ENCODE results near the gene ELOA. TPM values are rescaled to one million over a fixed set of nuclear protein-coding genes. Genes with fewer than 3 reads are reported as not detected.

The ELOA gene
- total and polyA plus RNA-seq, 9 of the 15 experiments (the other 6 are each of a cell fraction or from before 2014, with no cell fraction given), result 31.9 to 98.6 (median 61.3) TPM

DNA sequence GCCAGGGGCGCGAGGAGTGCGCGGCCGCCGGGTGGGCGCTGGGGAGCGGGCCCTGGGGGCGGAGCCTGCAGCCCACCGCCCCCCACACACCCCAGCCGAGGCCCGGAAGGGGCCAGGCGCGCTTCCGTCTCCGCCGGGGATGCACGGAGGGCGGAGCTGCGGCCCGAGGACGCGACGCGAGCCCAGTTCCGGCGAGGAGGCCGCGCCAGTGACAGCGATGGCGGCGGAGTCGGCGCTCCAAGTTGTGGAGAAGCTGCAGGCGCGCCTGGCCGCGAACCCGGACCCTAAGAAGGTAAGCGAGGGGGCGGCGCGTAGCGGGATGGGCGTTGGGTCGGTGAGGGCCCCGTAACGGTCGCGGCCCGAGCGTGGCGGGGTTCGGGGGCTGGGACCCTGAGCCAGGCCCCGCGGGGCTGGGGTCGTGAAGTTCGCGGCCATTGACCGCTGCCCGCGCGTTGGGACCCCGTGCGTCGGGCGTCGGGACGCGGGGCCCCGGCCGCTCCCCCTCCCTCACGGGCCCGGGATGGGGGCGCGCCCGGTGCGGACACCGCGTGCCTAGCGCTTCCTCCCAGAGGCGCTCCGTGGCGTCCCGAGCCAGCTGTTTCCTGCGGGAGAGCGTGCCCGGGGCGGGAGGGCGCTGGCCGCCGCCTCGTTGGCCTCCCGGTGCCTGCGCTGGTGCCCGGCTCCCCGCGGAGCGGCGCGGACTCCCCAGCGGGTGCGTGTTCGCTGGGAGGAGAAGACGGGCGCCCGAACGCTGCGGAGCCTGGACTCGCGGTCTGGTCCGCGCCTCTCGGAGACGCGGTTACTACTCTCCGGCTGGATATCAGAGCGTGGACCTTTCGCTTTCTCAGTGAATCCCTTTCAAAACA lies at the start of gene ELOA (continued):
- TF ChIP-seq, protein P1, sequence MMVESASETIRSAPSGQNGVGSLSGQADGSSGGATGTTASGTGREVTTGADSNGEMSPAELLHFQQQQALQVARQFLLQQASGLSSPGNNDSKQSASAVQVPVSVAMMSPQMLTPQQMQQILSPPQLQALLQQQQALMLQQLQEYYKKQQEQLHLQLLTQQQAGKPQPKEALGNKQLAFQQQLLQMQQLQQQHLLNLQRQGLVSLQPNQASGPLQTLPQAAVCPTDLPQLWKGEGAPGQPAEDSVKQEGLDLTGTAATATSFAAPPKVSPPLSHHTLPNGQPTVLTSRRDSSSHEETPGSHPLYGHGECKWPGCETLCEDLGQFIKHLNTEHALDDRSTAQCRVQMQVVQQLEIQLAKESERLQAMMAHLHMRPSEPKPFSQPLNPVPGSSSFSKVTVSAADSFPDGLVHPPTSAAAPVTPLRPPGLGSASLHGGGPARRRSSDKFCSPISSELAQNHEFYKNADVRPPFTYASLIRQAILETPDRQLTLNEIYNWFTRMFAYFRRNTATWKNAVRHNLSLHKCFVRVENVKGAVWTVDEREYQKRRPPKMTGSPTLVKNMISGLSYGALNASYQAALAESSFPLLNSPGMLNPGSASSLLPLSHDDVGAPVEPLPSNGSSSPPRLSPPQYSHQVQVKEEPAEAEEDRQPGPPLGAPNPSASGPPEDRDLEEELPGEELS (CRISPR knock-in tag; IDR thresholded peaks at IDR 0.05; ENCODE audit: borderline replicate concordance), result peak; percentile 38; the same call in 1 of the 2 replicates
- TF ChIP-seq, protein P2, sequence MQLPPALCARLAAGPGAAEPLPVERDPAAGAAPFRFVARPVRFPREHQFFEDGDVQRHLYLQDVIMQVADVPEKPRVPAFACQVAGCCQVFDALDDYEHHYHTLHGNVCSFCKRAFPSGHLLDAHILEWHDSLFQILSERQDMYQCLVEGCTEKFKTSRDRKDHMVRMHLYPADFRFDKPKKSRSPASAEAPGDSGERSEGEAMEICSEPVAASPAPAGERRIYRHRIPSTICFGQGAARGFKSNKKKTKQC (CRISPR knock-in tag; IDR thresholded peaks at IDR 0.05), result peak; percentile 76
- TF ChIP-seq, protein P3, sequence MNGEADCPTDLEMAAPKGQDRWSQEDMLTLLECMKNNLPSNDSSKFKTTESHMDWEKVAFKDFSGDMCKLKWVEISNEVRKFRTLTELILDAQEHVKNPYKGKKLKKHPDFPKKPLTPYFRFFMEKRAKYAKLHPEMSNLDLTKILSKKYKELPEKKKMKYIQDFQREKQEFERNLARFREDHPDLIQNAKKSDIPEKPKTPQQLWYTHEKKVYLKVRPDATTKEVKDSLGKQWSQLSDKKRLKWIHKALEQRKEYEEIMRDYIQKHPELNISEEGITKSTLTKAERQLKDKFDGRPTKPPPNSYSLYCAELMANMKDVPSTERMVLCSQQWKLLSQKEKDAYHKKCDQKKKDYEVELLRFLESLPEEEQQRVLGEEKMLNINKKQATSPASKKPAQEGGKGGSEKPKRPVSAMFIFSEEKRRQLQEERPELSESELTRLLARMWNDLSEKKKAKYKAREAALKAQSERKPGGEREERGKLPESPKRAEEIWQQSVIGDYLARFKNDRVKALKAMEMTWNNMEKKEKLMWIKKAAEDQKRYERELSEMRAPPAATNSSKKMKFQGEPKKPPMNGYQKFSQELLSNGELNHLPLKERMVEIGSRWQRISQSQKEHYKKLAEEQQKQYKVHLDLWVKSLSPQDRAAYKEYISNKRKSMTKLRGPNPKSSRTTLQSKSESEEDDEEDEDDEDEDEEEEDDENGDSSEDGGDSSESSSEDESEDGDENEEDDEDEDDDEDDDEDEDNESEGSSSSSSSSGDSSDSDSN (IDR thresholded peaks at IDR 0.05; ENCODE audit: borderline replicate concordance in 1 of 2, low read depth in 2 of 2, low read length in 2 of 2), result peak; percentile 71 to 93
- TF ChIP-seq CXXC5 (CRISPR knock-in tag; IDR thresholded peaks at IDR 0.05), result peak; percentile 85
- TF ChIP-seq OTX1 (CRISPR knock-in tag; IDR thresholded peaks at IDR 0.05), result no peak
- TF ChIP-seq TEAD2 (tag; IDR thresholded peaks at IDR 0.05), result no peak
- TF ChIP-seq BCL6 (CRISPR knock-in tag; IDR thresholded peaks at IDR 0.05), result no peak
- peak; percentile 75; the same call in 1 of the 2 replicates for TF ChIP-seq KAT7 (CRISPR knock-in tag; IDR thresholded peaks at IDR 0.05; ENCODE audit: borderline replicate concordance)
- TF ChIP-seq, protein P4, sequence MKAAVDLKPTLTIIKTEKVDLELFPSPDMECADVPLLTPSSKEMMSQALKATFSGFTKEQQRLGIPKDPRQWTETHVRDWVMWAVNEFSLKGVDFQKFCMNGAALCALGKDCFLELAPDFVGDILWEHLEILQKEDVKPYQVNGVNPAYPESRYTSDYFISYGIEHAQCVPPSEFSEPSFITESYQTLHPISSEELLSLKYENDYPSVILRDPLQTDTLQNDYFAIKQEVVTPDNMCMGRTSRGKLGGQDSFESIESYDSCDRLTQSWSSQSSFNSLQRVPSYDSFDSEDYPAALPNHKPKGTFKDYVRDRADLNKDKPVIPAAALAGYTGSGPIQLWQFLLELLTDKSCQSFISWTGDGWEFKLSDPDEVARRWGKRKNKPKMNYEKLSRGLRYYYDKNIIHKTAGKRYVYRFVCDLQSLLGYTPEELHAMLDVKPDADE (conservative IDR thresholded peaks at IDR 0.05; ENCODE audit: control insufficient read depth, low read depth, low read length), result peak; percentile 88
- TF ChIP-seq PHB2 (IDR thresholded peaks at IDR 0.05; ENCODE audit: low read depth), result no peak
- peak in 1 of 2 experiments; percentile 22; a peak in 1 of 4 replicates for TF ChIP-seq ETV6 (IDR thresholded peaks at IDR 0.05; ENCODE audit: borderline replicate concordance in 1 of 2, low read depth in 2 of 2, low read length in 1 of 2)
- TF ChIP-seq ETV6 (CRISPR knock-in tag; IDR thresholded peaks at IDR 0.05; ENCODE audit: borderline replicate concordance), result peak; percentile 13; the same call in 1 of the 2 replicates
- TF ChIP-seq CREB1 (IDR thresholded peaks at IDR 0.05), result peak; percentile 27; the same call in 1 of the 2 replicates
- peak; percentile 26 for TF ChIP-seq CREB1 (CRISPR knock-in tag; IDR thresholded peaks at IDR 0.05)
- TF ChIP-seq, protein P5, sequence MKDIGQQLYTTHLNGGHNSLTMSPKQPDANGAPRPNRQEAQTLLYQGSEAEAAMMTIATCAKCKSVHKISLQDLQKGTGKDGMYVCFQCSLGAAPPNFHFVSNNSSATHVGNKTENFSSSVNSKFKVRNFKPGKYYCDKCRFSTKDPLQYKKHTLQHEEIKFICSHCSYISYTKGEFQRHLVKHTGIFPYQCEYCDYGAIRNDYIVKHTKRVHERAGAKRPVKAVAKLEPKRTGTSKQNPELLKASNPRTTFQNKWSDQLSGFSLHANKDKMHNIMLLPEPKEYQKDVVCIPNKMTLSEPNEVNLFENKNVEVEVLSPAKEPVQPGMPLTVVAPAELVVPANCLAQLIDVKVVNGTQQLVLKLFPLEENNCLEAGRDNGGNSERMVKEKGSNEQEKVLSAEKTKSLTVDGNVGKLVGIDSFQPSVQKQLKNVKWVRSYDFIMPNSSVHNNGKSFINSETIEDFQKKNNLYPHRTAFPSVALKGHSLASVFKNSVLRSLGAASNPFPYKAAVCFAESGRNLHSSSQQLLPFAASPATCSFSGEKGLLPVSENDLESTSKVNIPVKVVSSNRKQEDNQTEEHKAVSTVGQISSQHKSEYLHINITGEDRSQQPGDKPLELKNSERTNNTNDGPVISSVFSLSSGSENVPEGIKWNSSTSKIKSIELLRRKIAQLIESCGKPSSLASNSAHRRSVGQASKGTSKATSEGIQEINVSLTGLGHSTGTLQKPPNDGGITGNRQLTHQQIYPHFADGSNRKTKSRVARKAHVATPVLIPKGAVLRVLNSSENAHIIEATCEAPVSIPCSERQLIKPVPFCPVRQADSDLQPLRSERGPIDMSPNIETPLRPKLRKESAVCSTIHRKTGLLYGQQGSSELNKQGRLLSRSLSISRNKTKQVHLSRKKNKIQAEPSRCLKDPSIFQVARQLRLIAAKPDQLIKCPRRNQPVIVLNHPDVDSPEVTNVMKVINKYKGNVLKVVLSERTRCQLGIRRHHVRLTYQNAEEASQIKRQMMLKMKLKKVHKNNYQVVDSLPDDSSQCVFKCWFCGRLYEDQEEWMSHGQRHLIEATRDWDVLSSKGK (CRISPR knock-in tag; IDR thresholded peaks at IDR 0.05), result no peak
- TF ChIP-seq ZFP1 (CRISPR knock-in tag; IDR thresholded peaks at IDR 0.05), result no peak

Measured in K562 (cell line).